Measurements from ENCODE around the gene SLC7A1.

SLC7A1 gene

GRCh38 chr13:29619995-29620394 lies 24.5 kb upstream of the SLC7A1 start:
- no peaks in the 10 kb centered on the region for H3K9me3 ChIP-seq
- no peaks in the 10 kb centered on the region for H3K36me3 ChIP-seq
- no peaks in the 10 kb centered on the region for H3K4me1 ChIP-seq
- TF ChIP-seq CTCF (IDR thresholded peaks at IDR 0.05; ENCODE audit: low read depth, low read length): no peak
- DNase-seq: no peak
- peaks cover 10% of the 10 kb centered on the region for H3K27me3 ChIP-seq
- H3K4me3 ChIP-seq (ENCODE audit: low read depth, low read length): no peak overlapping the region

DNA sequence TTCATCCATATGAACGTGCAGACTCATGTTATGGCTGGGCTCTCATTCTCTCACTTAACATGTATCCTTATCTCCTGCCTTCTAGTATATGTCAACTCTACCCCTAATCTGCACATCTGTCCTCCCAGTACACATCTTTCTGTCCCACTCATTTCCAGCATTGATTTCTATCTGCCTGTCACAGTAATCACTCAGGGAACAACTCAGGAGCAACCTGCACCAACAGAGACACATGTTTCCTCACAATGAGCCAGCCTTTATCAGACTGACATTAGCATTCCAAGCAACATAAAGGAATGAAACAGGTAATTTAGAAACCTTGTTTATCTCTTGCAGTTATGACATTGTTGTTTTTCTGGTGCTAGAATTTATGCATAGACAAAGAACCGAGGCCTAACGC lies 17.6 kb upstream of the SLC7A1 start:
- Histone ChIP-seq H3K36me3 (no peaks in the 10 kb centered on the region), H3K9me3 (no peaks in the 10 kb centered on the region), H3K4me3 (ENCODE audit: low read depth, low read length) (no peak overlapping the region), H3K27me3 (peaks cover 10% of the 10 kb centered on the region), H3K4me1 (no peaks in the 10 kb centered on the region)
- TF ChIP-seq CTCF (IDR thresholded peaks at IDR 0.05; ENCODE audit: low read depth, low read length): no peak
- no peak for DNase-seq

DNA sequence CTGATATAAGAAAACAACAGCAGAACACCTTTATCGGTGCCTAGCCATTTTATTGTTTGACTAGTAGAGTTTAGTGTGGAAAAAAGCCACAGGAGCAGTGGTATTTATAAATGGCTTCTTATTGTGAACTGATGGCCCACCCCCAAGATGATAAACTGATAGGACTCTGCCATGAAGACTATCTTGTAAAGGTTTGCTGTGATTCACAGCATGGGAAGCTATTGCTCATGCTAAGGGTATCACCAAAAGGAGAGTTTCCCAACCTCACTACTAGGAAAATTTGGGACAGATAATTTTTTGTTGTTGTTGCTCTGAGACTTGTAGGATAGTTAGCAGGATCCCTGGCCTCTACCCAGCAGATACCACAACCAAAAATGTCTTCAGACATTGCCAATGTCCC lies 12.0 kb upstream of the SLC7A1 start:
- H3K4me1 ChIP-seq: no peaks in the 10 kb centered on the region
- no peaks in the 10 kb centered on the region for H3K9me3 ChIP-seq
- no peak overlapping the region for H3K4me3 ChIP-seq (ENCODE audit: low read depth, low read length)
- DNase-seq: no peak
- TF ChIP-seq CTCF (IDR thresholded peaks at IDR 0.05; ENCODE audit: low read depth, low read length): no peak
- H3K27me3 ChIP-seq: no peaks in the 10 kb centered on the region
- no peaks in the 10 kb centered on the region for H3K36me3 ChIP-seq

GRCh38 chr13:29605860-29606526 lies 10.5 kb upstream of the SLC7A1 start:
- Histone ChIP-seq H3K4me3 (ENCODE audit: low read depth, low read length) (no peak overlapping the region), H3K9me3 (no peaks in the 10 kb centered on the region), H3K4me1 (no peaks in the 10 kb centered on the region), H3K27me3 (no peaks in the 10 kb centered on the region), H3K36me3 (no peaks in the 10 kb centered on the region)
- no peak for TF ChIP-seq CTCF (IDR thresholded peaks at IDR 0.05; ENCODE audit: low read depth, low read length)
- no peak for DNase-seq

DNA sequence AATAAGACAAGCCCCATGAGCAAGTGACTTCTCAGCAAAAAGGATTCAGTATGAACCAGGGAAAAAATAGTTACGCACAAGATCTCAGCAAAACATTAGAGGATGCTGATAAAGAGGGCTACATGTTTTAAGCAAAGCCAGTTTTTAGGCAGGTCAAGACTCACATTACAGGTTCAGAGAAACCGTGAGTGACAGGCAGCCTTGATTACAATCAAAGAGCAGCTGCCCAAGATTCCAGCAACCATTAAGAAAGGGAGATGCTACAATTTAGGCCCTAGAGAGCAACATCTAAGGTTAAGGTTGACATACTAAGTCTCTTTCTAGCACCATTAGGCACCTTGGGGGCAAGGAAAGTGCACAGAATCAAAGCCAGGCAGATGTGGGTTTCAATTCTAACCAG lies 2.8 kb upstream of the SLC7A1 start:
- DNase-seq: no peak
- no peaks in the 10 kb centered on the region for H3K9me3 ChIP-seq
- no peak for TF ChIP-seq CTCF (IDR thresholded peaks at IDR 0.05; ENCODE audit: low read depth, low read length)

GRCh38 chr13:29597706-29598105 lies 2.2 kb upstream of the SLC7A1 start:
- Histone ChIP-seq H3K27me3 (no peaks in the 10 kb centered on the region), H3K4me1 (peaks cover 3% of the 10 kb centered on the region; the same call in 1 of the 2 replicates), H3K4me3 (ENCODE audit: low read depth, low read length) (no peak overlapping the region), H3K9me3 (no peaks in the 10 kb centered on the region), H3K36me3 (peaks cover 7% of the 10 kb centered on the region)
- DNase-seq: no peak
- TF ChIP-seq CTCF (IDR thresholded peaks at IDR 0.05; ENCODE audit: low read depth, low read length): no peak

More for the DNA sequence above, 2.8 kb upstream of the SLC7A1 start:
- Histone ChIP-seq H3K4me3 (ENCODE audit: low read depth, low read length) (no peak overlapping the region), H3K4me1 (no peaks in the 10 kb centered on the region), H3K36me3 (peaks cover 5% of the 10 kb centered on the region), H3K27me3 (no peaks in the 10 kb centered on the region)
